ENCODE data around the gene MED27. TPM values are rescaled to one million over a fixed set of nuclear protein-coding genes. Genes with fewer than 3 reads are reported as not detected.

MED27 gene
- total and polyA plus RNA-seq, 2 donors (not counting 1 experiment from before 2014, with no cell fraction given): 13.4 to 44.7 TPM

- Histone ChIP-seq H2AFZ (ENCODE audit: low read length) (no peak overlapping the region), H3K4me3 (replicated peaks in 1 of 4; ENCODE audit: control extremely low read depth in 1 of 4, insufficient read depth in 1 of 4, low read depth in 3 of 4, low read length in 4 of 4) (no peak overlapping the region), H3K79me2 (ENCODE audit: control insufficient read depth, insufficient read depth, low read length) (no peaks in the 10 kb centered on the region), H3K4me1 (ENCODE audit: control insufficient read depth, extremely low read depth, insufficient read depth, low read length) (no peaks in the 10 kb centered on the region), H3K36me3 (ENCODE audit: control insufficient read depth, insufficient read depth, low read length) (no peaks in the 10 kb centered on the region), H3K27ac (ENCODE audit: insufficient read depth, low read length) (no peak overlapping the region), H3K9ac (ENCODE audit: insufficient read depth, low read length) (no peak overlapping the region), H3K27me3 (ENCODE audit: control insufficient read depth, insufficient read depth, low read length) (peaks cover 35% of the 10 kb centered on the region), H3K9me3 (ENCODE audit: control insufficient read depth, insufficient read depth, low read depth, low read length) (no peaks in the 10 kb centered on the region), H3K4me2 (ENCODE audit: extremely low read depth, insufficient read depth, low read length) (no peak overlapping the region), H4K20me1 (ENCODE audit: control insufficient read depth, extremely low read depth, insufficient read depth, low read length) (no peaks in the 10 kb centered on the region)
- TF ChIP-seq EZH2 (IDR thresholded peaks at IDR 0.05; ENCODE audit: low read length, missing control alignments) (no peak), CTCF (conservative IDR thresholded peaks at IDR 0.05 in 1 of 2, IDR thresholded peaks at IDR 0.05 in 1 of 2; ENCODE audit: low read depth in 1 of 2, low read length in 2 of 2) (no peak)
- DNase-seq (ENCODE audit: low read depth in 2 of 2): no peak
Observed at GRCh38 chr9:131818089-131818488, 261.6 kb downstream of the MED27 start.

- TF ChIP-seq CTCF (conservative IDR thresholded peaks at IDR 0.05 in 1 of 2, IDR thresholded peaks at IDR 0.05 in 1 of 2; ENCODE audit: low read depth in 1 of 2, low read length in 2 of 2): no peak
- no peak for TF ChIP-seq EZH2 (IDR thresholded peaks at IDR 0.05; ENCODE audit: low read length, missing control alignments)
- no peak overlapping the region for H3K4me2 ChIP-seq (ENCODE audit: extremely low read depth, insufficient read depth, low read length)
- peaks cover 32% of the 10 kb centered on the region for H3K27me3 ChIP-seq (ENCODE audit: control insufficient read depth, insufficient read depth, low read length)
- no peak overlapping the region for H2AFZ ChIP-seq (ENCODE audit: low read length)
- no peaks in the 10 kb centered on the region for H3K36me3 ChIP-seq (ENCODE audit: control insufficient read depth, insufficient read depth, low read length)
- no peaks in the 10 kb centered on the region for H3K9me3 ChIP-seq (ENCODE audit: control insufficient read depth, insufficient read depth, low read depth, low read length)
- DNase-seq (ENCODE audit: low read depth in 2 of 2): no peak
- no peak overlapping the region for H3K9ac ChIP-seq (ENCODE audit: insufficient read depth, low read length)
- no peak overlapping the region for H3K4me3 ChIP-seq (replicated peaks in 1 of 4; ENCODE audit: control extremely low read depth in 1 of 4, insufficient read depth in 1 of 4, low read depth in 3 of 4, low read length in 4 of 4)
- no peak overlapping the region for H3K27ac ChIP-seq (ENCODE audit: insufficient read depth, low read length)
- H3K4me1 ChIP-seq (ENCODE audit: control insufficient read depth, extremely low read depth, insufficient read depth, low read length): no peaks in the 10 kb centered on the region
- no peaks in the 10 kb centered on the region for H3K79me2 ChIP-seq (ENCODE audit: control insufficient read depth, insufficient read depth, low read length)
- H4K20me1 ChIP-seq (ENCODE audit: control insufficient read depth, extremely low read depth, insufficient read depth, low read length): no peaks in the 10 kb centered on the region
Observed at GRCh38 chr9:131817627-131818026, 262.0 kb downstream of the MED27 start.

- H3K4me1 ChIP-seq (ENCODE audit: control insufficient read depth, extremely low read depth, insufficient read depth, low read length): no peaks in the 10 kb centered on the region
- TF ChIP-seq CTCF (conservative IDR thresholded peaks at IDR 0.05 in 1 of 2, IDR thresholded peaks at IDR 0.05 in 1 of 2; ENCODE audit: low read depth in 1 of 2, low read length in 2 of 2) (no peak), EZH2 (IDR thresholded peaks at IDR 0.05; ENCODE audit: low read length, missing control alignments) (no peak)
- no peaks in the 10 kb centered on the region for H3K79me2 ChIP-seq (ENCODE audit: control insufficient read depth, insufficient read depth, low read length)
- peaks cover 32% of the 10 kb centered on the region for H3K27me3 ChIP-seq (ENCODE audit: control insufficient read depth, insufficient read depth, low read length)
- H3K27ac ChIP-seq (ENCODE audit: insufficient read depth, low read length): no peak overlapping the region
- no peaks in the 10 kb centered on the region for H3K9me3 ChIP-seq (ENCODE audit: control insufficient read depth, insufficient read depth, low read depth, low read length)
- H3K4me3 ChIP-seq (replicated peaks in 1 of 4; ENCODE audit: control extremely low read depth in 1 of 4, insufficient read depth in 1 of 4, low read depth in 3 of 4, low read length in 4 of 4): no peak overlapping the region
- no peak overlapping the region for H2AFZ ChIP-seq (ENCODE audit: low read length)
- H3K4me2 ChIP-seq (ENCODE audit: extremely low read depth, insufficient read depth, low read length): no peak overlapping the region
- no peaks in the 10 kb centered on the region for H4K20me1 ChIP-seq (ENCODE audit: control insufficient read depth, extremely low read depth, insufficient read depth, low read length)
- no peak overlapping the region for H3K9ac ChIP-seq (ENCODE audit: insufficient read depth, low read length)
- H3K36me3 ChIP-seq (ENCODE audit: control insufficient read depth, insufficient read depth, low read length): no peaks in the 10 kb centered on the region
- DNase-seq (ENCODE audit: low read depth in 2 of 2): no peak
Observed at GRCh38 chr9:131817073-131817472, 262.6 kb downstream of the MED27 start.
